ENCODE measurements around the gene PSME3IP1. TPM values are rescaled to one million over a fixed set of nuclear protein-coding genes. Genes with fewer than 3 reads are reported as not detected.
A peak's percentile ranks its signal among the peaks of the same experiment; 100 is the strongest.

The PSME3IP1 gene
- total RNA-seq, 2 experiments from 2014 or later: 134 to 140 TPM

GRCh38 chr16:57143149-57143921 is 42.5 kb downstream of the PSME3IP1 start:
- H3K4me1 Mint-ChIP-seq: peaks cover 31% of the 10 kb centered on the region
- H3K4me3 Mint-ChIP-seq: no peak overlapping the region
- ATAC-seq (ENCODE audit: low read depth) (no peak), DNase-seq (no peak)
- no peaks in the 10 kb centered on the region for H3K27me3 Mint-ChIP-seq
- H3K9me3 Mint-ChIP-seq: no peaks in the 10 kb centered on the region
- H3K36me3 Mint-ChIP-seq: peaks cover 1% of the 10 kb centered on the region
- POLR2A ChIA-PET: interaction anchor here (1.2 to 2.4 kb wide), 2 partner anchors 8 to 10 kb away, joined by 3 to 8 read pairs; no protein-coding TSS in a partner anchor
- H3K27ac Mint-ChIP-seq: no peak overlapping the region

GRCh38 chr16:57141822-57142631 is 43.8 kb downstream of the PSME3IP1 start:
- no peaks in the 10 kb centered on the region for H3K27me3 Mint-ChIP-seq
- H3K9me3 Mint-ChIP-seq: no peaks in the 10 kb centered on the region
- DNase-seq: peak; percentile 35
- POLR2A ChIA-PET: interaction anchor here (0.9 to 1.5 kb wide), 3 partner anchors 9 to 49 kb away, joined by 3 to 13 read pairs (median 4); partner anchors contain the start of gene CPNE2
- peaks cover 8% of the 10 kb centered on the region for H3K36me3 Mint-ChIP-seq
- peak; percentile 80 for ATAC-seq (ENCODE audit: low read depth)
- H3K4me3 Mint-ChIP-seq: peak overlapping the region; percentile 69
- peaks cover 31% of the 10 kb centered on the region for H3K4me1 Mint-ChIP-seq
- H3K27ac Mint-ChIP-seq: peak overlapping the region; percentile 93

- Mint-ChIP-seq H3K27me3 (no peaks in the 10 kb centered on the region), H3K4me1 (peaks cover 34% of the 10 kb centered on the region), H3K27ac (peak overlapping the region; percentile 93), H3K9me3 (no peaks in the 10 kb centered on the region), H3K4me3 (no peak overlapping the region), H3K36me3 (peaks cover 8% of the 10 kb centered on the region)
- peak; percentile 31 for DNase-seq
- POLR2A ChIA-PET: interaction anchor here (0.9 to 1.5 kb wide), 3 partner anchors 10 to 48 kb away, joined by 3 to 13 read pairs (median 4); partner anchors contain the start of gene CPNE2
- no peak for ATAC-seq (ENCODE audit: low read depth)
Observed at GRCh38 chr16:57140931-57141668, 44.7 kb downstream of the PSME3IP1 start.

- POLR2A ChIA-PET: no interaction called here
- H3K27ac Mint-ChIP-seq: peak overlapping the region; percentile 65
- no peaks in the 10 kb centered on the region for H3K27me3 Mint-ChIP-seq
- ATAC-seq (ENCODE audit: low read depth): no peak
- H3K36me3 Mint-ChIP-seq: peaks cover 8% of the 10 kb centered on the region
- H3K4me1 Mint-ChIP-seq: peaks cover 55% of the 10 kb centered on the region
- peak; percentile 22 for DNase-seq
- no peaks in the 10 kb centered on the region for H3K9me3 Mint-ChIP-seq
- H3K4me3 Mint-ChIP-seq: no peak overlapping the region
Observed at GRCh38 chr16:57138281-57138935, 47.4 kb downstream of the PSME3IP1 start.

GRCh38 chr16:57137566-57138273 is 48.1 kb downstream of the PSME3IP1 start:
- POLR2A ChIA-PET: interaction anchor here (1.5 kb wide), 1 partner anchor 10 kb away, joined by 4 read pairs; no protein-coding TSS in a partner anchor
- Mint-ChIP-seq H3K27me3 (no peaks in the 10 kb centered on the region), H3K9me3 (no peaks in the 10 kb centered on the region), H3K36me3 (peaks cover 8% of the 10 kb centered on the region), H3K4me1 (peaks cover 57% of the 10 kb centered on the region), H3K4me3 (no peak overlapping the region), H3K27ac (peak overlapping the region; percentile 65)
- DNase-seq (peak; percentile 22), ATAC-seq (ENCODE audit: low read depth) (no peak)

- DNase-seq (peak; percentile 29), ATAC-seq (ENCODE audit: low read depth) (no peak)
- POLR2A ChIA-PET: interaction anchor here (1.5 kb wide), 1 partner anchor 11 kb away, joined by 4 read pairs; no protein-coding TSS in a partner anchor
- Mint-ChIP-seq H3K36me3 (peaks cover 7% of the 10 kb centered on the region), H3K27ac (no peak overlapping the region), H3K4me3 (no peak overlapping the region), H3K9me3 (no peaks in the 10 kb centered on the region), H3K27me3 (no peaks in the 10 kb centered on the region), H3K4me1 (peaks cover 55% of the 10 kb centered on the region)
Observed at GRCh38 chr16:57137043-57137442, 48.8 kb downstream of the PSME3IP1 start.

- Mint-ChIP-seq H3K36me3 (peaks cover 9% of the 10 kb centered on the region), H3K4me1 (peaks cover 60% of the 10 kb centered on the region), H3K27me3 (no peaks in the 10 kb centered on the region), H3K9me3 (no peaks in the 10 kb centered on the region), H3K4me3 (peak overlapping the region; percentile 82), H3K27ac (peak overlapping the region; percentile 90)
- DNase-seq (peak; percentile 55), ATAC-seq (ENCODE audit: low read depth) (peak; percentile 70)
- POLR2A ChIA-PET: interaction anchor here (0.6 to 1.5 kb wide), 4 partner anchors 10 to 49 kb away, joined by 3 read pairs; no protein-coding TSS in a partner anchor
Observed at GRCh38 chr16:57134982-57135381, 50.9 kb downstream of the PSME3IP1 start.

- POLR2A ChIA-PET: interaction anchor here (0.6 to 1.9 kb wide), 7 partner anchors 9 to 78 kb away, joined by 3 to 8 read pairs (median 3); partner anchors contain the start of gene CPNE2
- no peaks in the 10 kb centered on the region for H3K9me3 Mint-ChIP-seq
- peak; percentile 49 for ATAC-seq (ENCODE audit: low read depth)
Observed at GRCh38 chr16:57133886-57134285, 52.0 kb downstream of the PSME3IP1 start.

GRCh38 chr16:57133031-57133430 is 52.8 kb downstream of the PSME3IP1 start:
- peaks cover 8% of the 10 kb centered on the region for H3K36me3 Mint-ChIP-seq
- no peaks in the 10 kb centered on the region for H3K27me3 Mint-ChIP-seq
- DNase-seq: no peak
- POLR2A ChIA-PET: interaction anchor here (1.2 to 1.9 kb wide), 3 partner anchors 11 to 39 kb away, joined by 3 to 8 read pairs (median 3); no protein-coding TSS in a partner anchor
- H3K9me3 Mint-ChIP-seq: no peaks in the 10 kb centered on the region
- H3K4me1 Mint-ChIP-seq: peaks cover 70% of the 10 kb centered on the region
- no peak overlapping the region for H3K4me3 Mint-ChIP-seq
- peak overlapping the region; percentile 90 for H3K27ac Mint-ChIP-seq
- no peak for ATAC-seq (ENCODE audit: low read depth)

More at GRCh38 chr16:57133886-57134285, 52.0 kb downstream of the PSME3IP1 start:
- Mint-ChIP-seq H3K4me3 (peak overlapping the region; percentile 82), H3K27ac (peak overlapping the region; percentile 90), H3K4me1 (peaks cover 66% of the 10 kb centered on the region), H3K27me3 (no peaks in the 10 kb centered on the region), H3K36me3 (peaks cover 9% of the 10 kb centered on the region)
- no peak for DNase-seq

- Mint-ChIP-seq H3K4me1 (peaks cover 73% of the 10 kb centered on the region), H3K36me3 (peaks cover 5% of the 10 kb centered on the region), H3K9me3 (no peaks in the 10 kb centered on the region), H3K27ac (peak overlapping the region; percentile 90), H3K27me3 (no peaks in the 10 kb centered on the region), H3K4me3 (peak overlapping the region; percentile 47)
- POLR2A ChIA-PET: interaction anchor here (1.5 to 1.9 kb wide), 2 partner anchors 11 to 39 kb away, joined by 3 to 8 read pairs; no protein-coding TSS in a partner anchor
- DNase-seq (no peak), ATAC-seq (ENCODE audit: low read depth) (no peak)
Observed at GRCh38 chr16:57132470-57132869, 53.4 kb downstream of the PSME3IP1 start.

GRCh38 chr16:57131351-57131970 is 54.4 kb downstream of the PSME3IP1 start:
- POLR2A ChIA-PET: no interaction called here
- Mint-ChIP-seq H3K27ac (peak overlapping the region; percentile 90), H3K9me3 (no peaks in the 10 kb centered on the region), H3K4me1 (peaks cover 81% of the 10 kb centered on the region), H3K27me3 (no peaks in the 10 kb centered on the region), H3K4me3 (peak overlapping the region; percentile 52), H3K36me3 (peaks cover 2% of the 10 kb centered on the region)
- ATAC-seq (ENCODE audit: low read depth): no peak
- DNase-seq: no peak
